DMS 273 (cell line): ENCODE measurements around the gene TRAM2.
A peak's percentile ranks its signal among the peaks of the same experiment; 100 is the strongest.

ENCODE experiments used
- DNase-seq: peaks from one replicate; lab custom pipeline; 2025; ENCODE audit not compliant: unreplicated experiment; lab: John Stamatoyannopoulos, UW

TRAM2 gene

DNA sequence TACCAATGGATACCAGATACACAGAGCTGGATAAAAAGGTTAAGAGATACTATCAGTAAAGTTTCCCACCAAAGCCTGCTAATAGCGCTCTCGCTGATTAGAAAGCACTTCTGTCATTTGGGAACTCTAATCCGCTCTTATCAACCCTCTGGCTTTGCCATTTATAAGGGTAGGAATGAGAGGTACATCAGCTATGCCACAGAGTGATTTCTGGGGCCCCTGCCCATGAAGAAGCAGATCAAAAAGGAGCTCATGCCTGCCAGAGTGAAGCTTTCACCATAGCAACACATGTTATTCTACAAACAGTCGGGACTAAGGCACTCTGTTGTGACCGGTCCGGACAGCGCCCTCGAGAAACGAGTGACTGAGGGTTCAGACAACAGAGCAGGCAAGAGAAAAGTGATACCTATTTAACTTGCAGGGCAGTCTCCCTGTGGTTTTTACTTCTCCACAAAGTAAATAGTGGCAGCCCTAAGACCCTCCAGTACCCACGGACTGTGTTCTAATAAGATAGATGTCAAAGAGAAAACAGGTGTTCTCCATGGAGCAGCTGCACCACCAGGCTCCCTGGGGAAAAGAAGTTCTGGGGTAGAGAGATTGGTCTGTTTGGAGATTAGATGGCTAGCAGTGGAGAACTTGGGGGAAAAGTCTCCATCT lies 5.6 kb downstream of the TRAM2 start:
- DNase-seq = peak; percentile 35

DNA sequence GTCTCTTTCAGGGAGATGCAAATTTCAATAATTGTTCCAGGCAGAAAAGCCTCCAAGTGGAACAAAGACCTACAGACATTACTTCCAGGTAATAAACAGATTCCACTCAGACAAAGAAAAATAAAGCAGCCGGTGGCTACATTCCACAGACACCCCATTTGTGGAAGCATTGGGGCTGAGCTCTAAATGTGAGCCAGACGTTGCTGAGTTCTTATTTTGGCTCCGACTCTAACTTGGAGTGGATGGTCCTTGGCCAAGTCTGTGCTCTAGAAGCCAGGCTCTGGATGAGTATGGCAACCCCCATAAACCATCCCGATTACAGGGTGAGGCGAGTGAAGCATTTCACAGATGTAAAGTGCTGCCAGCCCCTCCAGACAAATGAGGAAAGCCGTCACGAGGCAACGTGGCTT lies 6.6 kb downstream of the TRAM2 start:
- peak; percentile 20 for DNase-seq

- DNase-seq = no peak
These were observed 8.5 kb downstream of the TRAM2 start for GRCh38 chr6:52568320-52568719.

GRCh38 chr6:52566853-52567279 lies 10.0 kb downstream of the TRAM2 start:
- DNase-seq = no peak

- no peak for DNase-seq
These were observed 10.7 kb downstream of the TRAM2 start for GRCh38 chr6:52566201-52566600.

- DNase-seq = no peak
These were observed 12.0 kb downstream of the TRAM2 start for GRCh38 chr6:52564856-52565255.

DNA sequence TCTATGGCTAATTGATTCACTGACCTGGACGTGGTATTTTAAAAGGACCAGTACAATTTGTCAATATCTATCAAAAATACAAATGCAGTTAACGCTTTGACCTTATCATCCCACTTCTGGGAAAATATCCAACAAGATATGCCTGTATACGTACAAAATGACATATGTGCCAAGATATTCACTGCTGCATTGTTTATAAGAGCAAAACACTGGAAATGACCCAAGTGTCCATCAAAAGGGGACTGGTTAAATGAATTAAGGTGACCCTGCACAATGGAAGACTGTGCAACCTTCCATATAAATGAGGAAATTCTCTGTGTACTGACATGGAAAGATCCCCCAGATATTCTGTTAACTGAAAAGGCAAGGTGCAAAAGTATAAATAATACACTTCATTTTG lies 13.9 kb downstream of the TRAM2 start:
- no peak for DNase-seq

- no peak for DNase-seq
These were observed 16.4 kb downstream of the TRAM2 start for GRCh38 chr6:52560462-52560861.

DNA sequence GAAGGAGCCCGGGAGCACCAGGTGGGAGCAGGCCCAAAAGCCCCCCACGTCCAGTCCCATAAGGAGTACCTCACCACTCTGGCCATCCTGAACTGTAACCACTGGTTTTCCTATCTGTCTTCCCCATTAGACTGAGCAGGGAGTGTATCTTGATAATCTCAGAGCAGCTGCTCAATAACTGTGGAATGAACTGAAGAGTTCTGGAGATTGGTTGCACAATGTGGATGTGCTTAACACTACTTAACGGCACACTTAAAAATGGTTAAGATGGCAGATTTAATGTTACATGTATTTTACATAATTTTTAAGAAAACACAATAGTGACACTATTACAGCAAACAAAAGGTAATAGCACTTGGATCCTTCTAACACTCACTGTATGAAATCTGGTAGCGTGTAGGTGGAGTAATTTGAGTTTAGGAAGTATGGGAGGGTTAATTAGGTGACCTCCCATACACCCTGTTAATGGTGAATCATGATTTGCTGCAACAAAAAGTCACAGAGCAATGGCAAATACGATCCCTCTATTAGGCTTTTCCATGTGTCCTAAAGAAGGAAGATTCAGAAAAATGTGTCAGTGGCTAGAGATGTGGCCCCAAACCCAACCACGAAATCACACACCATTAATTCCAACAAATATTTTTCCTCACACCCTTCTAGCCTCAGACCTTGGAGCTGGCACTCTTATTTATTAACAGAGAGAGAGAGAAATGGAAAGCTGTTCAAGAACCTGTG lies 18.4 kb downstream of the TRAM2 start:
- peak; percentile 6 for DNase-seq

- DNase-seq = no peak
These were observed 19.2 kb downstream of the TRAM2 start for GRCh38 chr6:52557389-52558265.

DNA sequence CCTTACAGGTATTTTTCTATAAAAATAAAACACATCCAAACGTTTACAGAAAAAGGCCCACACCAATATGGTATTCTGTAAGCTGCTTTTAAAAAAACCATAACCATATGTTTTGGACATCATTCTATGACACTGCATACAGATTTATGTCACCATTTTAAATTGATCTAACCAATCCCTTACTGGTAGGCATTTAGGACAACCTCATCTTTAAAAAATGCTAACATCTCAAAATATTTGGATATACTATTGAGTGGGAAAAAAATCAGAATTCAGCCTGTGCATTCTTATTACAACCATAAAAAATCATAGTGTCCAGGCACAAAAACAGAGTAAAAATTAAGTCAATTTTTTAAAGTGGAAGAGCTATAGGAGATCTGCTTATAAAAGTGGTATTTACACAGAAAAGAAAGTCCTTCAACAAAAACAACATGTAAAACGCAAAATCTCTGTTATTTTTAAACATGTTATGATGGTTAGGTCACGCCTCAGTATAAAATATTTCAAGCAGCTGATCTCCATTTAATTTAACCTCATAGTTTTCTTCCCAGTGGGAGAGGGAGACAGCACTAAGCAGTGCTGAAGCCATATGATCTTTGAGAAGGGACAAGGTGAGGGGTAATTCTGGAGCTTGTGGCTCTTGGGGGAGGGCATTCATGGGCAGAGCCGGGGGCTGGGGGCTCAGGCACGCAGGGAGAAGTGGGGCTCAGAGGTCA lies 21.2 kb downstream of the TRAM2 start:
- no peak for DNase-seq

- DNase-seq = no peak
These were observed 22.1 kb downstream of the TRAM2 start for GRCh38 chr6:52554684-52555280.

DNA sequence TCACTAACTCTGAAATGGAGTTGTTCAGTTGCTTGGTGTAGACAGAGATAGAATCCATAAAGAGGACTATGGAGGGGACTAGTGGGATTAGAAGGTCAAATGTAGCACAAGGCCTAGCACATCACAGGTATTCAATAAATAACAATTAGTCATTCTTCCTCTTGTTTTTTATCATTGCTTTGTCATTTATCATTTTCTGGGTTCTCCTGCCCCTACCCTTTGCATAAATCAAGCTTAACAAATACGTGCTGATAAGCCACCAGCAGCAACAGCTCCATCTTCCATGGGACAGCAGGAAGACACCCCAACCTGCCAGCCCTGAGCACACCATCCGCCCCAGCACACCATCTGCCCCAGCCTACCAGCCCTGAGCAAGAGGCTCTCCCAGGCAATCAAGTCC lies 23.1 kb downstream of the TRAM2 start:
- no peak for DNase-seq

GRCh38 chr6:52553158-52553557 lies 23.7 kb downstream of the TRAM2 start:
- peak; percentile 55 for DNase-seq

- peak; percentile 48 for DNase-seq
These were observed 24.6 kb downstream of the TRAM2 start for GRCh38 chr6:52552278-52552643.

DNA sequence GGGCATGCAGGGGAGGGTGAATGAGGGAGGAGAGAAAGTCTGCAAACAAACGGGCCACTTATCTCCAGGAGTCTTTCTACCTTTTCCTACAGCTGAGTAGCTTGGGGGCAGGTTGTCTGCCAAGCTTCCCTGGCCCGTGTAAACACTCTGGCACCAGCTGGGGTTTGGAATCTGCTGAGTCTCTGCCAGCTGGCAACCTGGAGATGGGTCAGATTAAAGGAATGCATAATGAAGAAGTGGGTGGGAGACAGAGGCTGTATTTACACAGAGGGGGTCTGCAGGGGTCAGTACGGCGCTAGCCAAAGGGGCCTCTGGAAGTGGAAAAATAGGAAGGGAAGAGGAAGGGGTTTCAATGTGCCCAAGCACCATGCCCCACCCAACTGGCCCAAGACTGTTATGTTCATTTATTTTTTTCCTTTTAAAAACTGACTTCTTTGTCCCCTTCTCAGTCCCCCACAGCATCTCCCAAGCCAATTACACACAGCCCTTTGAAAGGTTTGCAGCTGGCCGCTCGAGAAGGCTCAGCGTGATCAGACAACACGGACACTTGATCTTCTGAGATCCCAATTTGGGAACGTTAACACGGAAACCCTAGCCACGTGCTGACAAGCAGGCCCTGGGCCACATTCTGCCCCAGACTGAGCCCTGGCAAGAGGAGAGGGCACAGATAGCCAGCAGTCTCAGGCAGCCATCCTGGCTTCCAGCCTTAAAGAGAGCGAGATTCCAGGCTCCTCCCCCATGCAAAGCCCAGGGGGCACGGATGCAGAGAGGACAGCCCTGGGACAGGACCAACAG lies 25.2 kb downstream of the TRAM2 start:
- peak; percentile 91 for DNase-seq

- DNase-seq = no peak
These were observed 26.0 kb downstream of the TRAM2 start for GRCh38 chr6:52550870-52551269.

DNA sequence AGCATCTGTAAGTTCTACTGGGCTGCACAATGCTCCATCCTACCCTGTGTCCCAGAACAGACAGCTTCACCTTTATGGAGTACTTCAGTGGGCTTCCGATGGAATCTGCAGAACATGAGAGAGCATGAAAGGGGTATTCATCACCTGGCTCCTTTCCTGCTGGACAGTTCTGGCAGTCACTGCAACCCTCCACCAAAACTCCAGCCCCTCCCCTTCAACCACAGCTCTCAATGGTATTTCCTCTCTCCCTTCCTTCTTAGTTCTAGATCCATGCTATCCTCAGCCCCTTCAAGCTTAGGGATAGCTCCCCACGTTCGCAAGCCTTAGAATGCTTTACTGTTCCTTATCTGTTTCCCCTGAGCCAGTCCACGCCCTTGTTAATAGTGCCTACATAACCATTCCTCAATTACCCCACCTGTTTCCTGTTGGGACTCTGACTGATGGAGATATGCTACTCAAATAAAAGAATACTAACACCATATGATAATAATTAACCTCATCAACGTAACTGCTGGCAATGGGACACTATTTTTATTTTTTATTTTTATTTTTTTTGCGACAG lies 26.8 kb downstream of the TRAM2 start:
- no peak for DNase-seq

GRCh38 chr6:52549428-52549827 lies 27.4 kb downstream of the TRAM2 start:
- no peak for DNase-seq

- DNase-seq = no peak
These were observed 27.9 kb downstream of the TRAM2 start for GRCh38 chr6:52548999-52549398.
